Psoas muscle (tissue), 8 donors: Measurements from ENCODE around the gene SCUBE3. TPM values are rescaled to one million over a fixed set of nuclear protein-coding genes. Genes with fewer than 3 reads are reported as not detected.

ENCODE experiments used
- ATAC-seq, 4 donors: fragments of 200-7000 bp; cut with Tn5 transposase; one replicate each; pipeline ENCODE4 v1.9.1; 2020; ENCODE audit warnings: moderate library complexity in 3 of 4, mild to moderate bottlenecking in 2 of 4
- DNase-seq, 2 donors: peaks; one replicate each; pipeline ENCODE4 v3.0.0-alpha.2; 2020
- H3K27ac ChIP-seq: fragments of 200-600 bp; one replicate; pipeline ENCODE4 v1.8.0; 2022
- H3K27me3 ChIP-seq, 3 donors: fragments of 200-600 bp in 1 of 3; one replicate each; pipeline versions ENCODE4 v1.6.1 to v1.8.0; 2013 to 2022; ENCODE audit warnings: low read length in 2 of 3, mild to moderate bottlenecking in 2 of 3, moderate library complexity in 1 of 3; ENCODE audit not compliant: insufficient read depth in 3 of 3
- H3K36me3 ChIP-seq, 2 donors: fragments of 200-600 bp in 1 of 2; one replicate each; pipeline versions ENCODE4 v1.6.1 to v1.8.0; 2013 to 2022; ENCODE audit warnings: low read depth in 1 of 2, mild to moderate bottlenecking in 1 of 2, moderate library complexity in 1 of 2; ENCODE audit not compliant: insufficient read depth in 1 of 2
- H3K4me1 ChIP-seq: fragments of 200-600 bp; one replicate; pipeline ENCODE4 v1.8.0; 2022
- H3K4me3 ChIP-seq: fragments of 200-600 bp; one replicate; pipeline ENCODE4 v1.8.0; 2022; ENCODE audit warnings: mild to moderate bottlenecking
- H3K9me3 ChIP-seq: fragments of 200-600 bp; one replicate; pipeline ENCODE4 v1.8.0; 2022
- WGBS, 3 donors: extraction: QIAGEN DNeasy Blood & Tissue Kit; methylation state at CpG; one replicate each; pipeline versions ENCODE4 v1.1.6 to v1.1.7; 2013; 5-methylcytosine and 5-hydroxymethylcytosine counted together
- intact Hi-C, 2 donors: fragments of 100-400 bp; cut with DNase I; formaldehyde crosslinking; loops; one replicate each; pipeline versions ENCODE4 v1.11.0 to v1.14.2; 2022
- polyA plus RNA-seq, 3 donors: library from polyadenylated mRNA; stranded (reverse); fragments of 200-250 nt; gene quantifications; one replicate each; pipeline ENCODE4 v1.2.3, GENCODE V29; 2013
- total RNA-seq, 4 donors: library from RNA; stranded (reverse); fragmentation: NEBNext Ultra II Directional in 2 of 4; extraction: Animal tissue kit (Norgen Biotek cat#: 25700) in 2 of 4; gene quantifications; one replicate each; pipeline versions ENCODE4 v1.2.1 to v1.2.4, GENCODE V29; 2021 to 2023
- TF ChIP-seq, protein P1 (sequence below): fragments of 200-600 bp; IDR thresholded peaks from one replicate; pipeline ENCODE4 v1.8.0; 2022; ENCODE audit warnings: antibody characterized with exemption
- donor health status: healthy with polysubstance abuse.
- donor health status: DM: no; HTN: no; CAD: no; lungs with moderate emphysema.
- donor health status: Bipolar disorder and iron deficiency.
- donor health status: healthy.
- donor health status: DM: yes; HTN: yes; CAD: no.
- donor health status: DM: no; HTN: no; CAD: no.
- donor health status: DM: no; HTN: no; CAD: no.
- donor health status: DM: yes; HTN: yes; CAD: no.

SCUBE3 gene
- total and polyA plus RNA-seq, 7 donors = 0.01 to 0.21 (median 0.04) TPM; not detected in 2

GRCh38 chr6:35186571-35186970, 27.2 kb upstream of the SCUBE3 start:
- intact Hi-C loops = no loop called here
- TF ChIP-seq, protein P1, sequence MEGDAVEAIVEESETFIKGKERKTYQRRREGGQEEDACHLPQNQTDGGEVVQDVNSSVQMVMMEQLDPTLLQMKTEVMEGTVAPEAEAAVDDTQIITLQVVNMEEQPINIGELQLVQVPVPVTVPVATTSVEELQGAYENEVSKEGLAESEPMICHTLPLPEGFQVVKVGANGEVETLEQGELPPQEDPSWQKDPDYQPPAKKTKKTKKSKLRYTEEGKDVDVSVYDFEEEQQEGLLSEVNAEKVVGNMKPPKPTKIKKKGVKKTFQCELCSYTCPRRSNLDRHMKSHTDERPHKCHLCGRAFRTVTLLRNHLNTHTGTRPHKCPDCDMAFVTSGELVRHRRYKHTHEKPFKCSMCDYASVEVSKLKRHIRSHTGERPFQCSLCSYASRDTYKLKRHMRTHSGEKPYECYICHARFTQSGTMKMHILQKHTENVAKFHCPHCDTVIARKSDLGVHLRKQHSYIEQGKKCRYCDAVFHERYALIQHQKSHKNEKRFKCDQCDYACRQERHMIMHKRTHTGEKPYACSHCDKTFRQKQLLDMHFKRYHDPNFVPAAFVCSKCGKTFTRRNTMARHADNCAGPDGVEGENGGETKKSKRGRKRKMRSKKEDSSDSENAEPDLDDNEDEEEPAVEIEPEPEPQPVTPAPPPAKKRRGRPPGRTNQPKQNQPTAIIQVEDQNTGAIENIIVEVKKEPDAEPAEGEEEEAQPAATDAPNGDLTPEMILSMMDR = no peak
- H3K9me3 ChIP-seq = no peaks in the 10 kb centered on the region
- ATAC-seq = no peak
- no peak overlapping the region for H3K4me3 ChIP-seq
- H3K27me3 ChIP-seq = peaks cover 0 to 9% (median 0%) of the 10 kb centered on the region in 3 donors
- 95 to 97% (median 96%) methylated on average over 2 of the region's 2 CpGs for WGBS, 3 donors
- peaks cover 7% of the 10 kb centered on the region for H3K4me1 ChIP-seq
- no peak for DNase-seq
- no peak overlapping the region for H3K27ac ChIP-seq
- no peaks in the 10 kb centered on the region for H3K36me3 ChIP-seq

DNA sequence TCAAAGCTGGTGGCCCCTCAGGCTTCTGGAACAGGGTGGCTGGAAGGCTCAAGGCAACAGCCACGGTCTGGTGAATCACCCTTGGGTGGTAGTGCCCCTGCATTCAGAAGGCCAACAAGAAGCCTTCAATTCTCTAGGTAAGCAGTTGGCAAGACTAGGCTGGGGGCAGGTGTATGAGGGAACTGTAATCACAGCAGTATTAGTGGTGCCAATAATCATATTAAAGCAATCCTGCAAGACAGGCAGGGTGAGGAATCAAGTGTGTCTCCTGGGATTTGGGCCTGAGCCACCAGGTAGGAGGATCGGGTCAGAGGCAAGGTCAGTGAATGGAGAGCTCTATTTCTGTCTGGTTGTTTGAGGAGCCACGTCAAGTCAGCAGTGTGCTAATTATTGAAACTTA, 24.9 kb upstream of the SCUBE3 start:
- ATAC-seq = no peak
- DNase-seq = no peak
- Histone ChIP-seq H3K4me3 (no peak overlapping the region), H3K36me3 (no peaks in the 10 kb centered on the region), H3K9me3 (no peaks in the 10 kb centered on the region), H3K27me3 (no peaks in the 10 kb centered on the region), H3K4me1 (no peaks in the 10 kb centered on the region), H3K27ac (no peak overlapping the region)
- TF ChIP-seq, protein P1 = no peak
- intact Hi-C loops = no loop called here
- 83% methylated on average over 3 of the region's 3 CpGs for WGBS, 3 donors

GRCh38 chr6:35190306-35190705, 23.4 kb upstream of the SCUBE3 start:
- Histone ChIP-seq H3K27ac (no peak overlapping the region), H3K36me3 (no peaks in the 10 kb centered on the region), H3K9me3 (no peaks in the 10 kb centered on the region), H3K27me3 (no peaks in the 10 kb centered on the region), H3K4me1 (no peaks in the 10 kb centered on the region), H3K4me3 (no peak overlapping the region)
- DNase-seq (no peak), ATAC-seq (no peak)
- intact Hi-C loops = no loop called here
- TF ChIP-seq, protein P1 = no peak

- intact Hi-C loops = no loop called here
- no peak for DNase-seq
- ATAC-seq = no peak
- Histone ChIP-seq H3K27ac (no peak overlapping the region), H3K27me3 (peaks cover 0 to under 1% (median 0%) of the 10 kb centered on the region in 3 donors), H3K36me3 (no peaks in the 10 kb centered on the region), H3K4me1 (no peaks in the 10 kb centered on the region), H3K9me3 (no peaks in the 10 kb centered on the region), H3K4me3 (no peak overlapping the region)
- 87 to 96% (median 90%) methylated on average over 11 of the region's 11 CpGs for WGBS, 3 donors
- TF ChIP-seq, protein P1 = no peak
These were observed 21.9 kb upstream of the SCUBE3 start for GRCh38 chr6:35191889-35192288.

DNA sequence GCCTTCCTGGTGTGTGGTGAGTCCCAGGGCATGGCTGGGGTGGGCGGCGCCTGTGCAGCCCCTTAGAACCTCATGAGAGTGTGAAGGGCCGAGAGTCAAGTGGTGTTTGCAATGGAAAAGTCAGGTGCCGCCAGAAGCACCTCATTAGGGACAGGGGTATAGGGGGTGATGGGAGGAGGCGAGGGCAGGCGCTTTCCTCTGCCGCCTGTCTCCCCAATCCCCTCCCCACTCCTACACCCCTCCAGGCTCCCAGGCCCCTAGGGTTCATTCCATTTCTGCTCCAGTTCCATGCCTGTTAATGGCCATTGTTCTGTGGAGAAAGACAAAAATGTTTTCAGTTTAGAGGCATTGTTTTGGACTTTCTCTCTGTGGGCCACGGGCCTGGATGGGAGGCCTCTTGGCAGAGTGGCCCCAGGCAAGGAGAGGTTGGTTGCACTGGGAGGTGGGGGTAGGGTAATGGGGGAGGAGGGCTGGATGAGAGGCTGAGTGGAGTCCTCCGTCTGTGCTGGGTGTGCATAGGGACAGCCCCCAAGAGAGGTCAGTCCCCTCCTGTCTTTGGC, 21.4 kb upstream of the SCUBE3 start:
- no peaks in the 10 kb centered on the region for H3K9me3 ChIP-seq
- TF ChIP-seq, protein P1 = no peak
- no peak for ATAC-seq
- peaks cover 0 to 3% (median 0%) of the 10 kb centered on the region in 3 donors for H3K27me3 ChIP-seq
- DNase-seq = no peak
- intact Hi-C loops = no loop called here
- H3K36me3 ChIP-seq = no peaks in the 10 kb centered on the region
- H3K27ac ChIP-seq = no peak overlapping the region
- H3K4me3 ChIP-seq = no peak overlapping the region
- H3K4me1 ChIP-seq = no peaks in the 10 kb centered on the region
- WGBS, 3 donors = 89 to 92% (median 90%) methylated on average over 8 to 9 of the region's 9 CpGs
